Measurements from ENCODE around the gene EVL. TPM values are rescaled to one million over a fixed set of nuclear protein-coding genes. Genes with fewer than 3 reads are reported as not detected.

The EVL gene, protein sequence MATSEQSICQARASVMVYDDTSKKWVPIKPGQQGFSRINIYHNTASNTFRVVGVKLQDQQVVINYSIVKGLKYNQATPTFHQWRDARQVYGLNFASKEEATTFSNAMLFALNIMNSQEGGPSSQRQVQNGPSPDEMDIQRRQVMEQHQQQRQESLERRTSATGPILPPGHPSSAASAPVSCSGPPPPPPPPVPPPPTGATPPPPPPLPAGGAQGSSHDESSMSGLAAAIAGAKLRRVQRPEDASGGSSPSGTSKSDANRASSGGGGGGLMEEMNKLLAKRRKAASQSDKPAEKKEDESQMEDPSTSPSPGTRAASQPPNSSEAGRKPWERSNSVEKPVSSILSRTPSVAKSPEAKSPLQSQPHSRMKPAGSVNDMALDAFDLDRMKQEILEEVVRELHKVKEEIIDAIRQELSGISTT
- total RNA-seq (ENCODE audit: low replicate concordance), result 66.3 and 159 TPM in 2 replicates
- long read RNA-seq, partial matches to known transcripts, result 1 of 8 reads
- long read RNA-seq, other reads (novel, unspliced or antisense), result 5 of 8 reads

DNA sequence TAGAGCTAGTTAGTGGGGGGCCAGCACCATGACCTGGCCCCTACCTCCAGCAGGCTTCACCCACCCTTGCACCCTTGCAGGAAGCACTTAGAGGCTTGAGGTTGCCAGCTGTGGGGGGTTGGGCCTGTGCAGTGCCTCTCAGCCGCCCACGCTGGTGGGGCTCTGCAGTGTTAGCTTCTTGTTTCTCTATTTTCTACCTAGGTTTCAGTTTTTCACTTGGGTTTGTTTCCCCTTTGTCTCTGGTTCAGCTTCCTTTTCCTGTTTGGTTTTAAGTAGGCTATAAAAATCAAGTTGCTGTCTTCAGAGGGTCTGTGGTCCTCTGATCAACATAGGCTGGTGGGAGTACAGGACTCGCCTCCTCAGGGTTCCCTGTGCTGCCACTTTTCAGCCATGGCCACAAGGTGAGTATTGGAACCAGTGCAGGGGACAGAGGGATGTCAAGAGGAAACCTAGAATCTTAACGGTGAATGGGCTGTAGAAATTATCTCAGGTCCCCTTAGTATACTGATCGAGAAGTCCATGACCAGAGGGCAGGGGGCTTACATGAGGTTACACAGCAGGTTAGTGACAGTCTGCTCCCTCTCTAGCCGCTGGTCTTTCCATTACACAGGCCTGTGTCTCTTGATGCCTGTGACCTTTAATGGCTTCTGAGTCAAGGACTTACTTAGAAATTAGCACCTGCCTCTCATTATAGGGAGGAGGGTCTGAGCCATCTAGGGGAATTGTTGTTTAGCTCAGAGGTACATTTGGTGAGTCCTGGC lies at the start of gene EVL:
TSS of gene EVL (plus strand) at position 312 of the 761 bp plus-strand sequence. CDS start at position 391, 79 bp downstream.
- no peak for DNase-seq (ENCODE audit: extremely low spot score, unreplicated experiment)
- TF ChIP-seq, protein P1, sequence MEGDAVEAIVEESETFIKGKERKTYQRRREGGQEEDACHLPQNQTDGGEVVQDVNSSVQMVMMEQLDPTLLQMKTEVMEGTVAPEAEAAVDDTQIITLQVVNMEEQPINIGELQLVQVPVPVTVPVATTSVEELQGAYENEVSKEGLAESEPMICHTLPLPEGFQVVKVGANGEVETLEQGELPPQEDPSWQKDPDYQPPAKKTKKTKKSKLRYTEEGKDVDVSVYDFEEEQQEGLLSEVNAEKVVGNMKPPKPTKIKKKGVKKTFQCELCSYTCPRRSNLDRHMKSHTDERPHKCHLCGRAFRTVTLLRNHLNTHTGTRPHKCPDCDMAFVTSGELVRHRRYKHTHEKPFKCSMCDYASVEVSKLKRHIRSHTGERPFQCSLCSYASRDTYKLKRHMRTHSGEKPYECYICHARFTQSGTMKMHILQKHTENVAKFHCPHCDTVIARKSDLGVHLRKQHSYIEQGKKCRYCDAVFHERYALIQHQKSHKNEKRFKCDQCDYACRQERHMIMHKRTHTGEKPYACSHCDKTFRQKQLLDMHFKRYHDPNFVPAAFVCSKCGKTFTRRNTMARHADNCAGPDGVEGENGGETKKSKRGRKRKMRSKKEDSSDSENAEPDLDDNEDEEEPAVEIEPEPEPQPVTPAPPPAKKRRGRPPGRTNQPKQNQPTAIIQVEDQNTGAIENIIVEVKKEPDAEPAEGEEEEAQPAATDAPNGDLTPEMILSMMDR (conservative IDR thresholded peaks at IDR 0.05), result no peak
- no peak within 1 kb of the TSS for H3K4me3 Mint-ChIP-seq
- H3K27me3 Mint-ChIP-seq, result no peaks in the 10 kb centered on the region
- H3K36me3 Mint-ChIP-seq, result peaks cover 14% of the 10 kb centered on the region
- H3K27ac Mint-ChIP-seq, result no peak within 1 kb of the TSS
- H3K9me3 Mint-ChIP-seq, result peaks cover 9% of the 10 kb centered on the region
- peaks cover 51% of the 10 kb centered on the region for H3K4me1 Mint-ChIP-seq (ENCODE audit: unreplicated experiment)

DNA sequence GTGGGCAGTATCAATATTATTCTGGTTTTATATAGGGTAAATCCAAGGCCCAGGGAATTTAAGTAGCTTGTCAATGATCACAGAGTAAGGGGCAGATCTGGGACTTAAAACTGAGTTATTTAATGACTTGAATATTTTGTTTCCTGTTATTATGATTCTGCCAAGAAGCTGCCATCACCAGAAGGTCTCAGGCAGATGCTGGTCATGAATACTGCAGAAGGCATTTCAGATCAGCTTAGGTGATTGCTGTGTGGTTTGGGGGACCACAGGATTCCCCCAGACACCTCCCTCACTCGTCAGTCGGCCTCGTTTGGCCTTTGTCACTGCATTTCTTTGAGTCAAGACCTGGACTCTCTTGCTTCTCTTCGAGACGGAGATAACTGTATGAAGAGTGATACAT lies 47.7 kb upstream of the EVL start:
- H3K9me3 Mint-ChIP-seq, result no peaks in the 10 kb centered on the region
- peak overlapping the region; percentile 37 for H3K27ac Mint-ChIP-seq
- peaks cover 59% of the 10 kb centered on the region for H3K4me1 Mint-ChIP-seq (ENCODE audit: unreplicated experiment)
- H3K27me3 Mint-ChIP-seq, result no peaks in the 10 kb centered on the region
- H3K36me3 Mint-ChIP-seq, result peaks cover 6% of the 10 kb centered on the region
- TF ChIP-seq, protein P1 (conservative IDR thresholded peaks at IDR 0.05), result no peak
- no peak overlapping the region for H3K4me3 Mint-ChIP-seq
- DNase-seq (ENCODE audit: extremely low spot score, unreplicated experiment), result no peak

DNA sequence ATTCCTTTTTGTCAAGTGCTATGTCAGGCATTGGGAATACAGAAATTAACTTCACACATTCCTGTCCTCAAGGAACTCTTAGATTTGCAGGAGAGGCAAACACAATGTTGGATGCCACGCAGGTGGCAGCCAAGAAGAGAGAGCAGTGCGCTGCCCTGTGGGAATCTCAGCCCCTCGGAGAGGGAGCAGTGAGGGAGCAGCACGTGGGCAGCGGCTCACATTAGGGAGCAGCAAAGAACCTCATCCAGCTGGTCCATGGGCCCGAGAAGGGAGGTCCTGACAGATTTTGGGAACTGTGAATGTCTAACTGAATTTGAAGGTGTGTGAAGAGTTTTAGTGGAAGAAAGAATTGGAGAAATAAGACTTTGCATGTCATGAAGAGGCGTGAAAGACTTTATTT lies 47.2 kb upstream of the EVL start:
- H3K4me1 Mint-ChIP-seq (ENCODE audit: unreplicated experiment), result peaks cover 59% of the 10 kb centered on the region
- TF ChIP-seq, protein P1 (conservative IDR thresholded peaks at IDR 0.05), result no peak
- H3K27me3 Mint-ChIP-seq, result no peaks in the 10 kb centered on the region
- no peak for DNase-seq (ENCODE audit: extremely low spot score, unreplicated experiment)
- H3K9me3 Mint-ChIP-seq, result no peaks in the 10 kb centered on the region
- H3K4me3 Mint-ChIP-seq, result peak overlapping the region; percentile 9
- H3K27ac Mint-ChIP-seq, result peak overlapping the region; percentile 37
- H3K36me3 Mint-ChIP-seq, result peaks cover 6% of the 10 kb centered on the region

DNA sequence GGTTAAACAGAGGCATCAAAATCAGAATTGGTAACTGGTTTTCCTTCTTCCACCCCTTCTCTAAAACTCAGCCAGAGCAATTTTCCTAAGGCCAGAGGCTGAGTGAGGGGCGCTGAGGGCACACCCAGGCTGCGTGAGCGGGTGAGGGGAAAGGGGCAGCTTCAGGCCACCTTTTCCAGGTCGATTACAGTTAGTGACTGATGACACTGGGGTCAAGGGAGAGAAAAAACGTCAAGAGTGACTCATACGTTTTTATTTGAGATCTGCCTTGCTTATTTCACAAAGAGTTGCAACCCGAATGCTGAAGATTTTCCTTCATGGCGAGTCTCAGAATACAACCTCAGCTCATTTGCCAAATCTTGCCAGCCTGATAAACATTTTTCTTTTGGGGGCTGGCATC lies 46.7 kb upstream of the EVL start:
- H3K27ac Mint-ChIP-seq, result peak overlapping the region; percentile 37
- TF ChIP-seq, protein P1 (conservative IDR thresholded peaks at IDR 0.05), result no peak
- no peak for DNase-seq (ENCODE audit: extremely low spot score, unreplicated experiment)
- peak overlapping the region; percentile 59 for H3K4me3 Mint-ChIP-seq
- H3K27me3 Mint-ChIP-seq, result no peaks in the 10 kb centered on the region
- H3K36me3 Mint-ChIP-seq, result peaks cover 6% of the 10 kb centered on the region
- H3K4me1 Mint-ChIP-seq (ENCODE audit: unreplicated experiment), result peaks cover 59% of the 10 kb centered on the region
- no peaks in the 10 kb centered on the region for H3K9me3 Mint-ChIP-seq

DNA sequence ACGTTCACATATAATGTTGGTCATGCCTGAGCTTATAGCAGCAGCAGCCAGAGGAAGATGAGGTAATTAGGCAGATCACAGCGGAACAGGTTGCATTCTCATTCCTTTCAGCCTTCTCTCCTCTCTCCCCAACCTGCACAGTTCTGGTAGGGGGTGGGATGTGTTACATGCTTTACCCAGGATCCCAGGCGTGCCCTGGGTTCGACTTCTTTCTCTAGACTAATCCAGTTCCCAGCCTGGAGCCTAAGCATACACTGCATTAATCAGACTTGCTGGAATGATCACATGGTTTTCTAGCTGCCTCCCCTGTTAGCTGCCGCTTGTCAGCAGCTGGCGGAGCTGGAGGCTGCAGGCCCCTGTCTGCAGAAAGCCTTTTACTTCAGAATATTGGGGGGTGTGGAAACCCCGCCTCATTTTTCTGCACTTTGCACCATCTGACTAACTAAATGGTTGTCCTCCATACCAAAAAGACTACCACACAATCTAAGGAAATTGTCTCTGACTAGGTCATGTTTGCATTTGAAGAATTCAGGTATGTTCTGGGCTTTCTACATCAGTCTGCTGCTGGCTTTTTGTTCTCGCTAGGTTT lies 46.0 kb upstream of the EVL start:
- H3K4me1 Mint-ChIP-seq (ENCODE audit: unreplicated experiment), result peaks cover 64% of the 10 kb centered on the region
- no peaks in the 10 kb centered on the region for H3K27me3 Mint-ChIP-seq
- TF ChIP-seq, protein P1 (conservative IDR thresholded peaks at IDR 0.05), result no peak
- peaks cover 5% of the 10 kb centered on the region for H3K36me3 Mint-ChIP-seq
- DNase-seq (ENCODE audit: extremely low spot score, unreplicated experiment), result no peak
- H3K4me3 Mint-ChIP-seq, result peak overlapping the region; percentile 59
- no peaks in the 10 kb centered on the region for H3K9me3 Mint-ChIP-seq
- peak overlapping the region; percentile 84 for H3K27ac Mint-ChIP-seq

Data from type B pancreatic cell (in vitro differentiated cells).